Tibial nerve (tissue), 4 donors: ENCODE data around the gene L3MBTL4. TPM values are rescaled to one million over a fixed set of nuclear protein-coding genes. Genes with fewer than 3 reads are reported as not detected.

Experiments
- DNase-seq, 2 donors: peaks; one replicate each; pipeline ENCODE4 v3.0.0-alpha.2; 2019; ENCODE audit warnings: low spot score in 2 of 2
- H3K27ac ChIP-seq, 4 donors: fragments of 200-600 bp; sonication (generic) in 3 of 4; one replicate each; pipeline ENCODE4 v1.5.1; 2017 to 2019; ENCODE audit warnings: mild to moderate bottlenecking in 1 of 4
- H3K27me3 ChIP-seq, 2 donors: fragments of 200-600 bp; sonication (generic) in 1 of 2; one replicate each; pipeline versions ENCODE4 v1.5.1 to v1.6.0; 2017 to 2019
- H3K36me3 ChIP-seq, 3 donors: fragments of 200-600 bp; sonication (generic); one replicate each; pipeline ENCODE4 v1.5.1; 2018 to 2019
- H3K4me1 ChIP-seq, 4 donors: fragments of 200-600 bp; sonication (generic) in 3 of 4; one replicate each; pipeline ENCODE4 v1.5.1; 2017 to 2019
- H3K4me3 ChIP-seq, 4 donors: fragments of 200-600 bp; sonication (generic) in 3 of 4; one replicate each; pipeline ENCODE4 v1.5.1; 2017 to 2019; ENCODE audit warnings: mild to moderate bottlenecking in 1 of 4, moderate library complexity in 1 of 4
- H3K9me3 ChIP-seq, 4 donors: fragments of 200-600 bp; sonication (generic) in 3 of 4; one replicate each; pipeline ENCODE4 v1.5.1; 2017 to 2019
- CTCF ChIP-seq, 5 experiments: fragments of 200-600 bp in 3 of 5; fragments of 450-650 bp in 2 of 5; sonication (generic) in 3 of 5; IDR thresholded peaks; one replicate each; pipeline ENCODE4 v1.5.1; 2016 to 2019; ENCODE audit warnings: antibody characterized with exemption in 5 of 5, mild to moderate bottlenecking in 3 of 5, moderate library complexity in 2 of 5
- EP300 ChIP-seq, 2 donors: sonication (generic); formaldehyde crosslinking; IDR thresholded peaks; one replicate each; pipeline ENCODE4 v1.6.1; 2017; ENCODE audit warnings: antibody characterized with exemption in 2 of 2, mild to moderate bottlenecking in 1 of 2
- POLR2A ChIP-seq, 2 donors: fragments of 450-650 bp; IDR thresholded peaks; one replicate each; pipeline ENCODE4 v1.6.1; 2017; ENCODE audit warnings: antibody characterized with exemption in 2 of 2, mild to moderate bottlenecking in 2 of 2, moderate library complexity in 2 of 2
- WGBS, 2 donors: methylation state at CpG; one replicate each; pipeline ENCODE4 v1.1.5; 2018; 5-methylcytosine and 5-hydroxymethylcytosine counted together
- total RNA-seq, 4 donors: library from RNA; depleted of rRNA; stranded (reverse); fragments of >200 nt; gene quantifications; one replicate each; pipeline ENCODE4 v1.1.0, GENCODE V29; 2016

Gene L3MBTL4
- total RNA-seq, 4 donors from 2014 or later = 6.3 to 9.0 (median 8.1) TPM

GRCh38 chr18:6018671-6019070 lies 396.0 kb downstream of the L3MBTL4 start:
- H3K9me3 ChIP-seq = no peaks in the 10 kb centered on the region
- WGBS, 2 donors = 76% methylated on average over 1 of the region's 1 CpG
- no peak for DNase-seq

DNA sequence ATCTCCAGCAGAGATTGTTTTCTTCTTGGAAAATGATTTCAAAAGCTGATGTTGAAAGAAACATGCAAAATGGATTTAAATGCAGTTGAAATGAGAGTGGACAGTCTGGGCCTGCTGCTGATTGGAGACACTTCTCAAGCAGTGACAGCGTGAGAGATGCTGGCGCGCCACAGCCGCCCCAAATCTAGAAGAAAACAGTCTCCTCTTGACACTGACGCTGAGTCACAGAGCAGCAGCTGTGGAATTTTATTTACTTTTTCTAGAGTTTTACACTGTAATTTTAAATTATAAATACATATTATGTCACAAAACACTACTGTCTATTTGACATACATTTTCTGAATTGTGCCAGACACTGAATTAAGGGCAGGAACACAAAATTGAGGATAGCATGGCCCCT lies 397.5 kb downstream of the L3MBTL4 start:
- no peaks in the 10 kb centered on the region for H3K36me3 ChIP-seq
- H3K27ac ChIP-seq = no peak overlapping the region
- no peaks in the 10 kb centered on the region for H3K9me3 ChIP-seq
- H3K27me3 ChIP-seq = no peaks in the 10 kb centered on the region
- no peaks in the 10 kb centered on the region for H3K4me1 ChIP-seq
- no peak for DNase-seq
- no peak overlapping the region for H3K4me3 ChIP-seq
- 49 to 53% methylated on average over 5 of the region's 5 CpGs for WGBS, 2 donors
- TF ChIP-seq CTCF (IDR thresholded peaks at IDR 0.05) (no peak), POLR2A (IDR thresholded peaks at IDR 0.05) (no peak), EP300 (IDR thresholded peaks at IDR 0.05) (no peak)

More at GRCh38 chr18:6018671-6019070, 396.0 kb downstream of the L3MBTL4 start:
- no peaks in the 10 kb centered on the region for H3K27me3 ChIP-seq
- no peak overlapping the region for H3K4me3 ChIP-seq
- no peak for TF ChIP-seq POLR2A (IDR thresholded peaks at IDR 0.05)
- no peak for TF ChIP-seq EP300 (IDR thresholded peaks at IDR 0.05)
- no peak for TF ChIP-seq CTCF (IDR thresholded peaks at IDR 0.05)
- no peaks in the 10 kb centered on the region for H3K36me3 ChIP-seq
- H3K27ac ChIP-seq = no peak overlapping the region
- H3K4me1 ChIP-seq = no peaks in the 10 kb centered on the region

DNA sequence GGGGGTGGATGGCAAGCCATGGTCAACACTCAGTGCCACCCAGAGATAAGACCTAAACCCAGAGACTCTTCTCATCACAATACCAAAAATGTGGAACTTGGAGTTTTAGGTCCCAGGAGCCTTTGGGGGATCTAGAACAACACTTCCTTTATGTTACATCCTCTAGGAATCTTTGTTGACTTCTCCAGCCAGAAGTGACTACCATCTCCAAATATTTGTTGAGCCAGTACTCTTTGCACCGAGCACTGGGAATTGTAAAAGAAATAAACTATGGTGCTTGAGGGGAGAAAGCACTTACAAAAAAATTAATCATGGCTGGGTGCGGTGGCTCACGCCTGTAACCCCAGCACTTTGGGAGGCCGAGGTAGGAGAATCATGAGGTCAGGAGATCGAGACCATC lies 399.3 kb downstream of the L3MBTL4 start:
- Histone ChIP-seq H3K4me1 (no peaks in the 10 kb centered on the region), H3K9me3 (no peaks in the 10 kb centered on the region), H3K27ac (no peak overlapping the region), H3K36me3 (no peaks in the 10 kb centered on the region), H3K27me3 (no peaks in the 10 kb centered on the region), H3K4me3 (no peak overlapping the region)
- WGBS, 2 donors = 82 to 87% methylated on average over 5 of the region's 5 CpGs
- TF ChIP-seq EP300 (IDR thresholded peaks at IDR 0.05) (no peak), POLR2A (IDR thresholded peaks at IDR 0.05) (no peak), CTCF (IDR thresholded peaks at IDR 0.05) (no peak)
- no peak for DNase-seq

DNA sequence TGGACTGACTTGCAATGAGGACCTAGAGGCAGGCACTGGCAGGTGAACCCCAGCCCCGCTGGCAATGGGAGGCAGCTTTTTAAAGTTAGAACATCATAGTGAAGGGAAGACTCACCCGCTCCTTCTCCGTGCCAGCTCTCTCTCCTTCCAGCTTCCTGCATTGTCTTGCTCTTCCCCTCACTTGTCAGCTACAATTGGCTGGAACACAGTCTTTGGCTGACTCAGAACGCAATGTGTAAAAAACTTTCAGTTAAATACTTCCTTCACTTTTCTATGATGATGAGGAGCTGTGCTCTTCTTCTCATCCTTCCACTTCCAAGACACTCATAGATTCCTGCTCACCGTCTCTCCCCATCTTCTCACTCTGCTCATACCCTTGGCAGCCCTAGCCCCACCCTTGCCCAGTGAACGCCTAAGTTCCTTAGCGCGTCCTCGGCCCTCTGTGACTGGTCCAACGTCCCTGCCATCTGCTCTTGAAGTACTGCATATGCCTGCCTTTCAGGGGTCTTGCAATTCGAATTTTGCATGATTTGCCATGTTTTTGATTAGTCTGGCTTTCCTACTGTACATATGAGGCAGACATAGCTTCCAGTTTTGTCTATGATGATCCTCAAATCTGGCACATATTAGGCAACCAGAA lies 401.4 kb downstream of the L3MBTL4 start:
- no peak overlapping the region for H3K4me3 ChIP-seq
- 87 to 90% methylated on average over 11 of the region's 11 CpGs for WGBS, 2 donors
- H3K9me3 ChIP-seq = no peaks in the 10 kb centered on the region
- no peaks in the 10 kb centered on the region for H3K36me3 ChIP-seq
- no peak for DNase-seq
- no peak overlapping the region for H3K27ac ChIP-seq
- H3K27me3 ChIP-seq = no peaks in the 10 kb centered on the region
- H3K4me1 ChIP-seq = no peaks in the 10 kb centered on the region
- TF ChIP-seq POLR2A (IDR thresholded peaks at IDR 0.05) (no peak), EP300 (IDR thresholded peaks at IDR 0.05) (no peak), CTCF (IDR thresholded peaks at IDR 0.05) (no peak)

DNA sequence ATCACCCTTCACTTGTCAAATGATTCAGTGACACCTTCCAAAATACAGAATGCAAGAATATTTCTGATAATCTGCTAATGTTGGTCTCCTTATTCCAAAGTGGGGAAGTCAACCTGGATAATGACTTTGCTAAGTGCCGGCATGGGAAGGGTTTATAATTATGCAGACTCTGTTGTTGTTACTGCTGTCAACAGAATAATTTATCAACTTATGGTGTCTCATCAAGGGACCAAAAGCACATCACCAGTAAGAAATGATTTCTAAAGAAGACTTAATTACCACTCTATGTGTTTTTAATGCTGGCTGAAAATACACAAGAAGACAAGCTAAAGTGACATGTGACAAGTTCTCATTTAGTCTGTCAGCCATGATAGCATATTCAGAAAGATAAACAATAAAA lies 403.8 kb downstream of the L3MBTL4 start:
- Histone ChIP-seq H3K9me3 (no peaks in the 10 kb centered on the region), H3K27ac (no peak overlapping the region), H3K4me3 (no peak overlapping the region), H3K36me3 (no peaks in the 10 kb centered on the region), H3K4me1 (no peaks in the 10 kb centered on the region), H3K27me3 (no peaks in the 10 kb centered on the region)
- 91 to 93% methylated on average over 1 of the region's 1 CpG for WGBS, 2 donors
- TF ChIP-seq EP300 (IDR thresholded peaks at IDR 0.05) = no peak
- no peak for TF ChIP-seq CTCF (IDR thresholded peaks at IDR 0.05)
- TF ChIP-seq POLR2A (IDR thresholded peaks at IDR 0.05) = no peak
- no peak for DNase-seq
